ENCODE data around the gene ARID5B. TPM values are rescaled to one million over a fixed set of nuclear protein-coding genes. Genes with fewer than 3 reads are reported as not detected.

ARID5B gene
- total RNA-seq, 1 experiment from 2014 or later, result 0.04 TPM

- H3K4me3 Mint-ChIP-seq, result no peak overlapping the region
- no peak overlapping the region for H2BK120ac ChIP-seq (ENCODE audit: low read depth, low read length, poor library complexity, severe bottlenecking)
- no peak overlapping the region for H3K27ac Mint-ChIP-seq
- H3K14ac ChIP-seq (ENCODE audit: insufficient read depth, low read length), result no peak overlapping the region
- H2AK5ac ChIP-seq (ENCODE audit: insufficient read length, low read length), result no peak overlapping the region
- H2BK12ac ChIP-seq (ENCODE audit: insufficient read length, low read depth, low read length), result no peak overlapping the region
- no CpG with 5 or more reads among the region's 2 CpGs for WGBS (ENCODE audit: extremely low coverage, insufficient read length, low lambda C conversion rate)
- H3K27me3 Mint-ChIP-seq (ENCODE audit: low read depth), result no peaks in the 10 kb centered on the region
- TF ChIP-seq, protein P1, sequence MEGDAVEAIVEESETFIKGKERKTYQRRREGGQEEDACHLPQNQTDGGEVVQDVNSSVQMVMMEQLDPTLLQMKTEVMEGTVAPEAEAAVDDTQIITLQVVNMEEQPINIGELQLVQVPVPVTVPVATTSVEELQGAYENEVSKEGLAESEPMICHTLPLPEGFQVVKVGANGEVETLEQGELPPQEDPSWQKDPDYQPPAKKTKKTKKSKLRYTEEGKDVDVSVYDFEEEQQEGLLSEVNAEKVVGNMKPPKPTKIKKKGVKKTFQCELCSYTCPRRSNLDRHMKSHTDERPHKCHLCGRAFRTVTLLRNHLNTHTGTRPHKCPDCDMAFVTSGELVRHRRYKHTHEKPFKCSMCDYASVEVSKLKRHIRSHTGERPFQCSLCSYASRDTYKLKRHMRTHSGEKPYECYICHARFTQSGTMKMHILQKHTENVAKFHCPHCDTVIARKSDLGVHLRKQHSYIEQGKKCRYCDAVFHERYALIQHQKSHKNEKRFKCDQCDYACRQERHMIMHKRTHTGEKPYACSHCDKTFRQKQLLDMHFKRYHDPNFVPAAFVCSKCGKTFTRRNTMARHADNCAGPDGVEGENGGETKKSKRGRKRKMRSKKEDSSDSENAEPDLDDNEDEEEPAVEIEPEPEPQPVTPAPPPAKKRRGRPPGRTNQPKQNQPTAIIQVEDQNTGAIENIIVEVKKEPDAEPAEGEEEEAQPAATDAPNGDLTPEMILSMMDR (conservative IDR thresholded peaks at IDR 0.05), result no peak
- H3K18ac ChIP-seq (ENCODE audit: insufficient read length, low read depth, low read length), result no peak overlapping the region
- no peak overlapping the region for H3K27ac ChIP-seq (ENCODE audit: insufficient read length, low read depth, low read length)
- no peak overlapping the region for H2BK15ac ChIP-seq (ENCODE audit: low read depth, low read length)
- no peaks in the 10 kb centered on the region for H4K20me1 ChIP-seq (ENCODE audit: control insufficient read depth, insufficient read depth, insufficient read length)
- no peak overlapping the region for H3K4me2 ChIP-seq (ENCODE audit: insufficient read depth, insufficient read length, low read length)
- no peak overlapping the region for H3T11ph ChIP-seq (ENCODE audit: low read length)
- H3K9ac ChIP-seq (ENCODE audit: extremely low read depth, insufficient read length, low read length), result no peak overlapping the region
- no peak overlapping the region for H2AFZ ChIP-seq (ENCODE audit: low read length)
- no peaks in the 10 kb centered on the region for H3K79me1 ChIP-seq (ENCODE audit: insufficient read depth, low read depth, low read length, poor library complexity, severe bottlenecking)
- peaks cover 12% of the 10 kb centered on the region; the same call in 1 of the 2 replicates for H3K4me1 ChIP-seq (ENCODE audit: insufficient read depth, low read length)
- H3K9me3 Mint-ChIP-seq, result no peaks in the 10 kb centered on the region
- H3K79me2 ChIP-seq (ENCODE audit: insufficient read depth, low read length), result no peaks in the 10 kb centered on the region
- H3K36me3 Mint-ChIP-seq (ENCODE audit: insufficient read depth in 1 of 3, low read depth in 3 of 3), result no peaks in the 10 kb centered on the region
- H3K4ac ChIP-seq (ENCODE audit: low read depth, low read length), result no peak overlapping the region
- no peaks in the 10 kb centered on the region for H3K27me3 ChIP-seq (ENCODE audit: insufficient read depth, low read length)
- H2BK5ac ChIP-seq (ENCODE audit: insufficient read length, low read length), result no peak overlapping the region
- H4K91ac ChIP-seq (ENCODE audit: insufficient read length, low read depth, low read length), result no peak overlapping the region
- DNase-seq, result no peak
- H3K23me2 ChIP-seq (ENCODE audit: insufficient read length, low read depth, low read length, poor library complexity, severe bottlenecking), result no peaks in the 10 kb centered on the region
- H2BK20ac ChIP-seq (ENCODE audit: low read depth, low read length, poor library complexity, severe bottlenecking), result no peak overlapping the region
- no peaks in the 10 kb centered on the region for H3K9me3 ChIP-seq (ENCODE audit: control insufficient read depth, low read depth, low read length)
- no peak overlapping the region for H3K23ac ChIP-seq (ENCODE audit: insufficient read length, low read depth, low read length)
- H3K56ac ChIP-seq (ENCODE audit: insufficient read length, low read depth, low read length), result no peak overlapping the region
- no peak overlapping the region for H4K5ac ChIP-seq (ENCODE audit: insufficient read length, low read depth, low read length)
- H4K8ac ChIP-seq (replicated peaks; ENCODE audit: insufficient read length, low read depth, low read length), result no peak overlapping the region
- peaks cover 24 to 25% of the 10 kb centered on the region in 2 experiments for H3K4me1 Mint-ChIP-seq
These were observed 119.7 kb downstream of the ARID5B start for GRCh38 chr10:62021128-62021665.
